Esophagus squamous epithelium (tissue), 4 donors: Measurements from ENCODE around the gene CASP3.

Experiments
- POLR2A ChIP-seq, 4 donors: fragments of 450-650 bp; IDR thresholded peaks; one replicate each; pipeline ENCODE4 v1.6.1; 2017; ENCODE audit warnings: antibody characterized with exemption in 4 of 4, mild to moderate bottlenecking in 4 of 4, moderate library complexity in 3 of 4
- TF ChIP-seq, protein P1 (sequence below), 6 experiments: fragments of 450-650 bp in 4 of 6; fragments of 200-600 bp in 2 of 6; sonication (generic) in 2 of 6; IDR thresholded peaks; one replicate each; pipeline ENCODE4 v1.5.1; 2016 to 2019; ENCODE audit warnings: antibody characterized with exemption in 6 of 6, mild to moderate bottlenecking in 4 of 6, moderate library complexity in 4 of 6

DNA sequence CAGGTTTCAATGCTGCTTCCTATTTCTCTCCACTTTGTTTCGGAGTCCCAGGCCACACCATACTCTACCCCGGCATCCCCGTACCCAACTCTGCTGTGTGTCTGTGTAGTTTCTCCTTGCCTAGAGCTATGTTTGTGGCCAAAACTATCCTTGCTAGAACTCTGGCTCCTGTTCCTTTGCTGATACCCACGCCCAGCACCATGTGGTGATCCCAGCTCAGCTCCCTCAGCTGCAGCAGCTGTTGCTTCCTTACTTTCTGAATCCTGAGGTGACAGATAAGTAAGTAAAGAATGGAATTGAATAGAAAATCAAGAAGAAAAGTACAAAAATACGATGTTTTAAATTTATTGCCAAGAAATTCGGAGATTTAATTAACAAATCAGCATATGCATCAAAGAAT is 55.8 kb downstream of the CASP3 start:
- TF ChIP-seq, protein P1, sequence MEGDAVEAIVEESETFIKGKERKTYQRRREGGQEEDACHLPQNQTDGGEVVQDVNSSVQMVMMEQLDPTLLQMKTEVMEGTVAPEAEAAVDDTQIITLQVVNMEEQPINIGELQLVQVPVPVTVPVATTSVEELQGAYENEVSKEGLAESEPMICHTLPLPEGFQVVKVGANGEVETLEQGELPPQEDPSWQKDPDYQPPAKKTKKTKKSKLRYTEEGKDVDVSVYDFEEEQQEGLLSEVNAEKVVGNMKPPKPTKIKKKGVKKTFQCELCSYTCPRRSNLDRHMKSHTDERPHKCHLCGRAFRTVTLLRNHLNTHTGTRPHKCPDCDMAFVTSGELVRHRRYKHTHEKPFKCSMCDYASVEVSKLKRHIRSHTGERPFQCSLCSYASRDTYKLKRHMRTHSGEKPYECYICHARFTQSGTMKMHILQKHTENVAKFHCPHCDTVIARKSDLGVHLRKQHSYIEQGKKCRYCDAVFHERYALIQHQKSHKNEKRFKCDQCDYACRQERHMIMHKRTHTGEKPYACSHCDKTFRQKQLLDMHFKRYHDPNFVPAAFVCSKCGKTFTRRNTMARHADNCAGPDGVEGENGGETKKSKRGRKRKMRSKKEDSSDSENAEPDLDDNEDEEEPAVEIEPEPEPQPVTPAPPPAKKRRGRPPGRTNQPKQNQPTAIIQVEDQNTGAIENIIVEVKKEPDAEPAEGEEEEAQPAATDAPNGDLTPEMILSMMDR (IDR thresholded peaks at IDR 0.05) = no peak
- no peak for TF ChIP-seq POLR2A (IDR thresholded peaks at IDR 0.05)
